ENCODE results near the gene GP9. TPM values are rescaled to one million over a fixed set of nuclear protein-coding genes. Genes with fewer than 3 reads are reported as not detected.

Gene GP9
- polyA plus RNA-seq, 1 of the 3 experiments (the other 2 are of a cell fraction), result not detected

GRCh38 chr3:129078510-129078909 lies 17.9 kb downstream of the GP9 start:
- Histone ChIP-seq H3K27me3 (ENCODE audit: insufficient read depth) (no peaks in the 10 kb centered on the region), H3K9me3 (no peaks in the 10 kb centered on the region), H3K36me3 (replicated peaks in 1 of 2; ENCODE audit: control insufficient read depth in 1 of 2, insufficient read depth in 2 of 2, low read length in 1 of 2) (no peaks in the 10 kb centered on the region), H3K4me1 (ENCODE audit: control insufficient read depth in 1 of 2, insufficient read depth in 2 of 2, low read depth in 1 of 2, low read length in 1 of 2) (no peaks in the 10 kb centered on the region; a peak in 1 of 4 replicates), H4K20me1 (ENCODE audit: insufficient read depth) (no peaks in the 10 kb centered on the region), H3K9ac (no peak overlapping the region), H3K27ac (ENCODE audit: low read depth in 2 of 2, low read length in 1 of 2) (no peak overlapping the region), H3F3A (replicated peaks; ENCODE audit: insufficient read depth) (no peaks in the 10 kb centered on the region), H2AFZ (ENCODE audit: low read depth) (no peak overlapping the region), H3K4me3 (ENCODE audit: low read depth in 2 of 2, low read length in 1 of 2) (no peak overlapping the region), H3K4me2 (no peak overlapping the region), H3K79me2 (ENCODE audit: insufficient read depth) (no peaks in the 10 kb centered on the region), H3K9me2 (no peaks in the 10 kb centered on the region)
- ChIA-PET CTCF (no interaction called here), POLR2A (no interaction called here)
- WGBS (ENCODE audit: low lambda C conversion rate), result 75% methylated on average over 7 of the region's 8 CpGs
- TF ChIP-seq MEF2A (IDR thresholded peaks at IDR 0.05; ENCODE audit: borderline replicate concordance, low read depth), result no peak
- no peak for TF ChIP-seq YY1 (IDR thresholded peaks at IDR 0.05; ENCODE audit: low read depth)
- TF ChIP-seq REST (IDR thresholded peaks at IDR 0.05; ENCODE audit: low read depth, low read length), result no peak
- TF ChIP-seq ELF1 (IDR thresholded peaks at IDR 0.05), result no peak
- TF ChIP-seq IRF3 (IDR thresholded peaks at IDR 0.05; ENCODE audit: low read depth, low read length), result no peak
- no peak for TF ChIP-seq GATA2 (CRISPR knock-in tag; IDR thresholded peaks at IDR 0.05)
- no peak for TF ChIP-seq RFX5 (IDR thresholded peaks at IDR 0.05; ENCODE audit: low read length)
- no peak for TF ChIP-seq CHD2 (IDR thresholded peaks at IDR 0.05; ENCODE audit: low read length, partially characterized antibody)
- no peak for TF ChIP-seq EP300 (IDR thresholded peaks at IDR 0.05; ENCODE audit: borderline replicate concordance in 1 of 2, low read depth in 1 of 2, low read length in 1 of 2)
- no peak for TF ChIP-seq NRF1 (IDR thresholded peaks at IDR 0.05; ENCODE audit: low read depth, low read length)
- no peak for DNase-seq

- Histone ChIP-seq H3K36me3 (replicated peaks in 1 of 2; ENCODE audit: control insufficient read depth in 1 of 2, insufficient read depth in 2 of 2, low read length in 1 of 2) (no peaks in the 10 kb centered on the region), H4K20me1 (ENCODE audit: insufficient read depth) (no peaks in the 10 kb centered on the region), H3K79me2 (ENCODE audit: insufficient read depth) (no peaks in the 10 kb centered on the region), H3K4me1 (ENCODE audit: control insufficient read depth in 1 of 2, insufficient read depth in 2 of 2, low read depth in 1 of 2, low read length in 1 of 2) (no peaks in the 10 kb centered on the region; a peak in 1 of 4 replicates), H3K9me3 (no peaks in the 10 kb centered on the region), H2AFZ (ENCODE audit: low read depth) (no peak overlapping the region), H3F3A (replicated peaks; ENCODE audit: insufficient read depth) (no peaks in the 10 kb centered on the region), H3K9ac (no peak overlapping the region), H3K4me2 (no peak overlapping the region), H3K9me2 (no peaks in the 10 kb centered on the region), H3K27me3 (ENCODE audit: insufficient read depth) (no peaks in the 10 kb centered on the region), H3K27ac (ENCODE audit: low read depth in 2 of 2, low read length in 1 of 2) (no peak overlapping the region), H3K4me3 (ENCODE audit: low read depth in 2 of 2, low read length in 1 of 2) (no peak overlapping the region)
- no peak for TF ChIP-seq NRF1 (IDR thresholded peaks at IDR 0.05; ENCODE audit: low read depth, low read length)
- no peak for TF ChIP-seq SMC3 (IDR thresholded peaks at IDR 0.05; ENCODE audit: low read depth, low read length)
- no peak for TF ChIP-seq SIN3A (IDR thresholded peaks at IDR 0.05; ENCODE audit: borderline replicate concordance, low read depth, low read length)
- TF ChIP-seq GATA2 (CRISPR knock-in tag; IDR thresholded peaks at IDR 0.05), result no peak
- TF ChIP-seq CHD2 (IDR thresholded peaks at IDR 0.05; ENCODE audit: low read length, partially characterized antibody), result no peak
- no peak for TF ChIP-seq EZH2phosphoT487 (IDR thresholded peaks at IDR 0.05; ENCODE audit: borderline replicate concordance, low read depth)
- TF ChIP-seq RFX5 (IDR thresholded peaks at IDR 0.05; ENCODE audit: low read length), result no peak
- no peak for TF ChIP-seq TAF1 (IDR thresholded peaks at IDR 0.05; ENCODE audit: borderline replicate concordance, low read depth, low read length)
- no peak for TF ChIP-seq FOXM1 (IDR thresholded peaks at IDR 0.05; ENCODE audit: low read depth)
- TF ChIP-seq IRF3 (IDR thresholded peaks at IDR 0.05; ENCODE audit: low read depth, low read length), result no peak
- TF ChIP-seq FOSL2 (IDR thresholded peaks at IDR 0.05; ENCODE audit: borderline replicate concordance, low read depth), result no peak
- TF ChIP-seq ZBTB33 (IDR thresholded peaks at IDR 0.05; ENCODE audit: borderline replicate concordance, low read depth), result no peak
- TF ChIP-seq USF1 (IDR thresholded peaks at IDR 0.05; ENCODE audit: borderline replicate concordance, low read depth), result no peak
- no peak for DNase-seq
- POLR2A ChIA-PET, result no interaction called here
- CTCF ChIA-PET, result interaction anchor here (0.7 kb wide), 1 partner anchor 51 kb away, joined by 3 read pairs; no protein-coding TSS in a partner anchor
- WGBS (ENCODE audit: low lambda C conversion rate), result 84% methylated on average over 8 of the region's 8 CpGs
These were observed 20.9 kb downstream of the GP9 start for GRCh38 chr3:129081503-129081902.
